NAMALWA (cell line): ENCODE data around the gene ASPSCR1.
A peak's percentile ranks its signal among the peaks of the same experiment; 100 is the strongest.

Experiments
- DNase-seq: peaks from one replicate; pipeline ENCODE4 v3.0.0-alpha.2; 2015; ENCODE audit warnings: low spot score

Gene ASPSCR1

DNA sequence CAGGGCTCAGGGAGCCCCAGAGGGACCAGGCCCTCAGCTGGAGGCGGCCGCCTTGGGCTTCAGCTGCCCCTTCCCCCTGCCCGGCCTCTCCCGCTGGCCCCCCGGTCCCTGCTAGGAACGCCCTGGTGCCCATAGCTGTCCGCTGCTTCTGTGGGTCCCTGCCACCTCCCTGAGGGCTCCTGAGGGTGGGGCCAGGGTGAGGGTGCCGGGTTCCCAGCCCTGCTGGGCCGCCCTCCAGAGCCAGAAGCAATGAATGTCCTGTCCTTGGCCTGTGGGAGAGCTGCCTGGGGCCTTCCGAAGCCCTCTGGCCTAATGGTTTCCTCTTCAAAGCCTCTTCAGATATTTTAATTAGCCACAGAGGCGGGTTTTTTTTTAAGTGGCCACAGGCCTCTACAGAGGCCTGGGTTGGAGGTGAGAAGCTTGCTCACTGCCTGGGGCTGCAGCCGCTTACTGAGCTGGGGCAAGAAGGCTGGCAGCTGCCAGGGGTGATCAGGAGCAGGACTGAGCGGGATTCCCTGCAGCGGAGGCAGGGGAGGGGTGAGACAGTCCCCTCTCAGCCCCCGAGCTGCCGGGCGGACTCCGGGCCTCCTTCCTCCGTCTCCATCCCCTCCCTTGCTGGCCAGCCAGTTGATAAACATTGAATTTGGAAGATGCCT lies 35.3 kb downstream of the ASPSCR1 start:
- DNase-seq: no peak

GRCh38 chr17:82013341-82013740 lies 35.9 kb downstream of the ASPSCR1 start:
- DNase-seq: no peak

- no peak for DNase-seq
Measured at GRCh38 chr17:82013772-82014321, 36.4 kb downstream of the ASPSCR1 start.

DNA sequence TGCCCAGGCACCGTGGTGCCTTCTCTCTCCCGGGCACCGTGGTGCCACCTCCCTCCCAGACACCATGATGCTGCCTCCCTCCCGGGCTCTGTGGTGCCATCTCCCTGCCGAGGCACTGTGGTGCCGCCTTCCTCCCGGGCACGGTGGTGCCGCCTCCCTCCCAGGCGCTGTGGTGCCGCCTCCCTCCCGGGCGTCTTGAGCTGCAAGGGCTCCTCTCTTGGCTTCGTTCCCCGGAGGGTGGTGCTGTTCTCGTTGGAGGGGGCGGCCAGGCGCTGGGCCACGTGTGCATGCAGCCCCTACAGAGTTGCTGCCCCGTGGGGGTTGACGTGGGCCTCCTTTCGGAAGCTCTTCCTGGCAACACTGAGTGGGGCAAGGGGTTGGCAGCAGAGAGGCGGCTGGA lies 37.0 kb downstream of the ASPSCR1 start:
- no peak for DNase-seq

DNA sequence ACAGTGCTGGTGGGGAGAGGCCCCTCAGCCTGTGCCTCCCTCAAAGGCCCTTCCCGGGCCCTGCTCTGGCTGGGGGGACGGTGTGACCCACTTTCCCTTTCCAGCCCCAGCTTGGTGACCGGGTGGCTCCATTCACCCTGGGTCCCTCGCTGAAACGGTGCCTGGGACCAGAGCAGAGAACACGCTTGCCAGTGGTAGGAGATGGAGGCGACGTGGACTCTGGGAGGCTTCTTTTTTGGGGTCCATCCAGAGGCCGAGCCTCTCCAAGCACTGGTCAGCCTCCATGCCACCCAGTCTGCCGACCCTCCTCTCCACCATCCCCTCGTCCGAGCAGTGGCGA lies 37.5 kb downstream of the ASPSCR1 start:
- no peak for DNase-seq

- DNase-seq: no peak
Measured at GRCh38 chr17:82015311-82015971, 38.0 kb downstream of the ASPSCR1 start.

- no peak for DNase-seq
Measured at GRCh38 chr17:82016061-82016874, 38.8 kb downstream of the ASPSCR1 start.

GRCh38 chr17:82016875-82017459 lies 39.5 kb downstream of the ASPSCR1 start:
- no peak for DNase-seq

DNA sequence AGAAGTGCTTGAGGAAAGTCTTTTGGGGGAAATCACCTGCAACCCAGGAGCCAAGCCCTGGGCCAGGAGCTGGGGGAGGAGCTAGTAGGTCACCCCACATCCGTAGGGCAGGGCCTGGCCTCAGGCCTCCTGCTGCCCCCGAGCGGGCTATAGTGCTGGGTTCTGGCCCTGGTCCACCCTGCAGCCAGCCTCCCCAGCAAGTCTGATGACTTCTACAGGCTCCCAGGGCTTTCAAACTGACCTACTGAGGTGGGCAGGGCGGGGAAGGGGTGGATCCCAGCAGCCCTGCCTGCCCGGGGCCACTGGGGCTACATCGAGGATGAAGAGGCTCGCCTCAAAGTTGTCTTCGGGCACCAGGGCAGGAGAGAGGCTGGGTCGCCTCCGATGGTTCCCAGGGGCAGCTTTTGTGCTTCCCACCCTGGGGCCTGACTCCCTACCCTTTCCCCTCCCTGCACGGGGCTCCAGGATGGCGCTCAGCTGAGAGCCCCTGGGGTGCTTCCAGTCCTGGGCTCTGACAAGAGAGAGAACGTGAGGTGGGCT lies 40.3 kb downstream of the ASPSCR1 start:
- DNase-seq: no peak

- no peak for DNase-seq
Measured at GRCh38 chr17:82018152-82018988, 40.9 kb downstream of the ASPSCR1 start.

- DNase-seq: no peak
Measured at GRCh38 chr17:82018989-82019689, 41.7 kb downstream of the ASPSCR1 start.

DNA sequence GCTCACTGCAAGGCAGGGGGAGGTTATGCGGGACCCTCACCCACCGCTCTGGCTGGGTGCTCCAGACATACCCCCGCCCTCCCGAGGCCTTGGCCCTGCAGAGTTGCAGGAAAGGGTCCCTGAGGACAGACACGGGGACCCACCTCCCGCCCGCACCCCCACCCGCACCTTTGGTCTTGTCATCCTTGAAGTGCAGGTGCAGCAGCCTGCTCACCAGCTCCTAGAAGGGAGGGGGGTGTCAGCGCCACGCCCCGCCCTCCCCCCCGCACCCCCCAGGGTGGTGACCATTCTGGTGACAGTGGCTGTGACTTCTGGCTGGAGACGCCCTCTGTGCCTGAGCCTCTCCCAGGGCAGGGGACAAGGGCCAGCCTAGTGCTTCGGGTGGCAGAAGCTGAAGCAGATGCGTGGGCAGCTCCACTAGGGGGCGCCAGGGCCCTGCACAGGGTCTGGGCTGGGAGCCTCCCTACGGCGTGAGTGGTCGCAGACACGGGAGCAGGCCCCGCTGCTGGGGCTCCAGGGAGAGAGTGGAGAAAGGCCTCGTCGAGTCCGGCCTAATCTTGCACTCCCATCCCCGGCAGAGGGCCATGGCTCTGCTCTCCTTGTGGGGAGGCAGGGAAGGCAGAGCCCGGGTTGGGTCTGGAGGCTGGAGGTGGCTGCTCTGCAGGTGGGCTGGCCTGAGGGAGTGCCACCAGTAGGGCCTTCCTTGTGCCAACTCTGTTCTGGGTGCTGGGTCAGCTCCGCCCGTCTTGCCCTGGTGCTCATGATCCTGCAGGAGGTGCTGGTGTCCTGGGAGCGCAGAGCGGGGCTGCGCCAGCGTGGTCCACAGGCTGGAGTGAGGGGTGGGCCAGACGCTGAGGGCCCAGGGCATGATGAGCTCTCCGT lies 42.5 kb downstream of the ASPSCR1 start:
- peak; percentile 72 for DNase-seq

GRCh38 chr17:82020572-82021106 lies 43.2 kb downstream of the ASPSCR1 start:
- DNase-seq: no peak

- DNase-seq: peak; percentile 64
Measured at GRCh38 chr17:82021107-82021899, 43.9 kb downstream of the ASPSCR1 start.

DNA sequence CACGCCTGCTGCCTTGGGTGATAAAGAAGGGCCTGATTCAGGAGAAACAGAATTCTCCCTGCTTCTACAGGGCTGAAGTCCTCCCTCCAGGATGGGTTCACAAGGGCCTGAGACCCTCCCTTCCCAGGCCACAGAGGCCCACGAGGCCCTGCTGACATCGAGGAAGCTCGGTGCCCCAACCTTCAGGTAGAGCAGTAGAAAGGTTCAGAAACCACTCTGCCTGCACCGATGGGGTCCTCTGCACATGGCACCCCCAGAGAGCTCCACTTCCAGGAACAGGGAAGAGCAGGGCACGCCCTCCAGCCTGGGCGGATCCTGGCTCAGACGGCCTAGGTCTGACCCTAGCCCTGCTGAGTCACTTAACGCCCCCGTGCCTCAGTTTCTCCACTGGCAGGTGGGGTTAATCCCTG lies 44.5 kb downstream of the ASPSCR1 start:
- DNase-seq: no peak

DNA sequence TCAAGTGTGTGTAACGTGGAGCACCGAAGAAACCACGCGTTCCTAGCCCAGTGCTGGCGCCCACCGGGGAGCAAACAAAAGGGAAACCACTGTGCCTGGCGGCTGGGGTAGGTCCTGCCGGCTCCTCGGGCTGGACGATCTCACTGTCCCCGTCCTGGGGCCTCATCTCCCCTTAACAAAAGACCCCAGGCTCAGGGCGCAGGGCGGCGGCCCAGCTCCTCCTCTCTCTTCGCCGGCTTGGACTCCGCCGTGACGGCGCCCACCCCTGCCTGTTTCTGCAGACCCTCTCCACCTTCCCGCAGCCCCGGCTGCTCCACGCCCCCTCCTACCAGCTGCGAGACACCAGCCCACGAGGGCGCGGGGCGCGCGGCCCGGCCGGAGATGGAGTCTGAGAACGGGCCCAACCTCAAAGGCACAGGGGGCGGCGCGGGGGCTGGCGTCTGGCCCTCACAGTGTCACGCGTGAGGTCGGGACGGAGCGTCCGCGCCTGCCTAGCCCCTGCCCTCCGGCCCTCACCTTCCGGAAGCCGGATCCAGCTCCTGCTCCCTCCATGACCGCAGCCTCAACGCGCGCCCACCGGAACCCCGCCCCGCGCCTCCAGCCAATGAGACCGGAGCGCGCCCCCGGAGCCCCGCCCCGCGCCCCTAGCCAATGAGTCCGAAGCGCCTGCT lies 45.0 kb downstream of the ASPSCR1 start, which contains the start of gene CENPX:
Gene CENPX (minus strand): TSS at position 569 of the 671 bp plus-strand sequence. CDS start 17 bp downstream, at position 552.
- no peak for DNase-seq

- peak; percentile 99 for DNase-seq
Measured at GRCh38 chr17:82022981-82023446, 45.6 kb downstream of the ASPSCR1 start, which contains the start of gene LRRC45. LRRC45 (plus strand) TSS chr17:82023305; CDS start chr17:82023644, 339 bp downstream.
